Measurements from ENCODE around the gene ZNF268.
A peak's percentile ranks its signal among the peaks of the same experiment; 100 is the strongest.

Gene ZNF268

DNA sequence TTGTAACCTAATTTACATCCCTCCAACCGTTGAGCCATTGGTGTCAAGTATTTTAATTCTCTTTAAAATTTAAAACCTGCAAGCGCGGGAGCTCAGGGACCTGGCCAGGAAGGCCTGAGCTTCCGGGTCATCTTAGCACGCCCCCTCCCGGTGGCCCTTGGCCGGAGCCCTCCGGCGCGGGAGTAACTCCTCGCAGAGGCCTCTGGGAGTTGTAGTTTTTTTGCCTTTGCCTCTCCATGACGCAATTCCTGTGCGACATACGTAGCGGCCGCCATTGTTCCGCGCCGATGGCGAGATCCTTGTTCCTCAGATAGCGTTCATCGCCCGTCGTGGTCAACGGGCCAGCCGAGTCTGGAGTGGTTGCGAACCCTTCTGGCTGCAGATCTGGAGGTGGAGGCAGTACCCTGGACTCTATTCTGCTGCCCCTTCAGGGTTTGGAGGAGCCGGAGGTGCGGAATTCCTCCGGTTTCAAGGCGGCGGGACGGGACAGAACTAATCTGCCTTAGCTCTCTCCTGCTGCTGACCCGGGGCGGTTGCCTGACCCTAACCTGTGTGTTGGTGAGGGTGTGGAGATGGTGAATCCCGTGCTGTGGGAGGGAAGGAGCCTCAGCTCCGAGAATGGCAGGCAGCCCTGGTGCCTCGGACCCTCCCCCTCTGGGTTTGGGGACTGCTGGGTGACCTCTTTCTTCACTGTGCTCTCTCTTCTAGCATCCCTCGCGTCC is at the start of gene ZNF268:
Gene ZNF268, plus strand, starts transcription at position 258 of the 722 bp plus-strand sequence. CDS start 503 bp downstream, outside the sequence.
- H3K9ac ChIP-seq (ENCODE audit: low read length in 5 of 5): peak within 1 kb of the TSS; percentile 77 to 95 (median 87)
- peak within 1 kb of the TSS; percentile 92 to 100 (median 100) for H3K4me3 ChIP-seq (ENCODE audit: low read depth in 1 of 5, low read length in 5 of 5)
- no peaks in the 10 kb centered on the region for H3K27me3 ChIP-seq (ENCODE audit: control insufficient read depth in 5 of 5, insufficient read depth in 4 of 5, low read length in 5 of 5)
- peaks cover 24 to 56% (median 42%) of the 10 kb centered on the region in 5 donors for H3K9me3 ChIP-seq (ENCODE audit: control insufficient read depth in 5 of 5, low read length in 5 of 5)
- peaks cover 5 to 36% (median 33%) of the 10 kb centered on the region in 5 donors for H3K36me3 ChIP-seq (ENCODE audit: control insufficient read depth in 5 of 5, insufficient read depth in 5 of 5, low read length in 5 of 5)
- peak within 1 kb of the TSS; percentile 65 for H3K27ac ChIP-seq (ENCODE audit: low read depth, low read length)
- peaks cover 0 to 13% (median 11%) of the 10 kb centered on the region in 5 donors for H3K4me1 ChIP-seq (ENCODE audit: control insufficient read depth in 5 of 5, insufficient read depth in 5 of 5, low read length in 5 of 5)

- Histone ChIP-seq H3K9me3 (ENCODE audit: control insufficient read depth in 5 of 5, low read length in 5 of 5) (peaks cover 52 to 72% (median 64%) of the 10 kb centered on the region in 5 donors), H3K4me1 (ENCODE audit: control insufficient read depth in 5 of 5, insufficient read depth in 5 of 5, low read length in 5 of 5) (peaks cover 0 to 10% (median 5%) of the 10 kb centered on the region in 5 donors), H3K27ac (ENCODE audit: low read depth, low read length) (no peak overlapping the region), H3K36me3 (ENCODE audit: control insufficient read depth in 5 of 5, insufficient read depth in 5 of 5, low read length in 5 of 5) (peaks cover 28 to 59% (median 38%) of the 10 kb centered on the region in 5 donors), H3K4me3 (ENCODE audit: low read depth in 1 of 5, low read length in 5 of 5) (peak overlapping the region in 4 of 5 donors; percentile 4 to 40 (median 28)), H3K9ac (ENCODE audit: low read length in 5 of 5) (no peak overlapping the region), H3K27me3 (ENCODE audit: control insufficient read depth in 5 of 5, insufficient read depth in 4 of 5, low read length in 5 of 5) (no peaks in the 10 kb centered on the region)
Measured at GRCh38 chr12:133135747-133136146, 45.5 kb upstream of the ZNF268 start.

DNA sequence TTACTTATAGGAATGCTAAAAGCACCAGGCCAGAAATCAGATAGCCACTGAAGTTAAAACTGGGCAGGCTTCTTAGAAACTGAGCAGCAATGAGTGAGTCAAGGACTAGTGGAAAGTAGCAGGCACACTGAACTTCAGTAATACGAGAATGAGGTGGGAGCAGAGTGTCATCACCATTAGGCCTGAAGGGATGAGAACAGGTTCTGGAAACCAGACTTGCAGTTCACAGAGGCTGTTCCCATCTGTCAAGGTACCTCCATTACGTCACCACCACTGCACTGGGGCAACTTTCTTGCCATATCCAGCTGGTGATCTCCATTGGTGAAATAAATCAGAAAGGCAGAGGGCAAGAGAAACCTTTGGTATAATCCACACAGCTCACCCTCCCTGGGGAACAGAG is 35.3 kb upstream of the ZNF268 start:
- peaks cover 34 to 60% (median 41%) of the 10 kb centered on the region in 5 donors for H3K36me3 ChIP-seq (ENCODE audit: control insufficient read depth in 5 of 5, insufficient read depth in 5 of 5, low read length in 5 of 5)
- H3K4me3 ChIP-seq (ENCODE audit: low read depth in 1 of 5, low read length in 5 of 5): peak overlapping the region; percentile 1 to 59 (median 40)
- no peak overlapping the region for H3K9ac ChIP-seq (ENCODE audit: low read length in 5 of 5)
- H3K4me1 ChIP-seq (ENCODE audit: control insufficient read depth in 5 of 5, insufficient read depth in 5 of 5, low read length in 5 of 5): no peaks in the 10 kb centered on the region
- no peak overlapping the region for H3K27ac ChIP-seq (ENCODE audit: low read depth, low read length)
- peaks cover 32 to 94% (median 74%) of the 10 kb centered on the region in 5 donors for H3K9me3 ChIP-seq (ENCODE audit: control insufficient read depth in 5 of 5, low read length in 5 of 5)
- no peaks in the 10 kb centered on the region for H3K27me3 ChIP-seq (ENCODE audit: control insufficient read depth in 5 of 5, insufficient read depth in 4 of 5, low read length in 5 of 5)

DNA sequence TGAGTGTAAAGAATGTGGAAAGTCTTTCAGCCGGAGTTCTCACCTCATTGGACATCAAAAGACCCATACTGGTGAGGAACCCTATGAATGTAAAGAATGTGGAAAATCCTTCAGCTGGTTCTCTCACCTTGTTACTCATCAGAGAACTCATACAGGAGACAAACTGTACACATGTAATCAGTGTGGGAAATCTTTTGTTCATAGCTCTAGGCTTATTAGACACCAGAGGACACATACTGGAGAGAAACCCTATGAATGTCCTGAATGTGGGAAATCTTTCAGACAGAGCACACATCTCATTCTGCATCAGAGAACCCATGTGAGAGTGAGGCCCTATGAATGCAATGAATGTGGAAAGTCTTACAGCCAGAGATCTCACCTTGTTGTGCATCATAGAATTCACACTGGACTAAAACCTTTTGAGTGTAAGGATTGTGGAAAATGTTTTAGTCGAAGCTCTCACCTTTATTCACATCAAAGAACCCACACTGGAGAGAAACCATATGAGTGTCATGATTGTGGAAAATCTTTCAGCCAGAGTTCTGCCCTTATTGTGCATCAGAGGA is 25.1 kb upstream of the ZNF268 start:
- Histone ChIP-seq H3K27me3 (ENCODE audit: control insufficient read depth in 5 of 5, insufficient read depth in 4 of 5, low read length in 5 of 5) (no peaks in the 10 kb centered on the region), H3K4me3 (ENCODE audit: low read depth in 1 of 5, low read length in 5 of 5) (peak overlapping the region; percentile 2 to 67 (median 48)), H3K36me3 (ENCODE audit: control insufficient read depth in 5 of 5, insufficient read depth in 5 of 5, low read length in 5 of 5) (peaks cover 51 to 63% (median 58%) of the 10 kb centered on the region in 5 donors), H3K9me3 (ENCODE audit: control insufficient read depth in 5 of 5, low read length in 5 of 5) (peaks cover 68 to 91% (median 87%) of the 10 kb centered on the region in 5 donors), H3K27ac (ENCODE audit: low read depth, low read length) (no peak overlapping the region), H3K4me1 (ENCODE audit: control insufficient read depth in 5 of 5, insufficient read depth in 5 of 5, low read length in 5 of 5) (no peaks in the 10 kb centered on the region), H3K9ac (ENCODE audit: low read length in 5 of 5) (no peak overlapping the region)

GRCh38 chr12:133165776-133166175 is 15.5 kb upstream of the ZNF268 start:
- Histone ChIP-seq H3K9me3 (ENCODE audit: control insufficient read depth in 5 of 5, low read length in 5 of 5) (peaks cover 30 to 70% (median 61%) of the 10 kb centered on the region in 5 donors), H3K4me3 (ENCODE audit: low read depth in 1 of 5, low read length in 5 of 5) (peak overlapping the region in 2 of 5 donors; percentile 19 to 20), H3K9ac (ENCODE audit: low read length in 5 of 5) (no peak overlapping the region), H3K27ac (ENCODE audit: low read depth, low read length) (no peak overlapping the region), H3K4me1 (ENCODE audit: control insufficient read depth in 5 of 5, insufficient read depth in 5 of 5, low read length in 5 of 5) (no peaks in the 10 kb centered on the region), H3K27me3 (ENCODE audit: control insufficient read depth in 5 of 5, insufficient read depth in 4 of 5, low read length in 5 of 5) (no peaks in the 10 kb centered on the region), H3K36me3 (ENCODE audit: control insufficient read depth in 5 of 5, insufficient read depth in 5 of 5, low read length in 5 of 5) (no peaks in the 10 kb centered on the region)

- H3K9me3 ChIP-seq (ENCODE audit: control insufficient read depth in 5 of 5, low read length in 5 of 5): peaks cover 21 to 57% (median 44%) of the 10 kb centered on the region in 5 donors
- H3K9ac ChIP-seq (ENCODE audit: low read length in 5 of 5): no peak overlapping the region
- H3K27me3 ChIP-seq (ENCODE audit: control insufficient read depth in 5 of 5, insufficient read depth in 4 of 5, low read length in 5 of 5): no peaks in the 10 kb centered on the region
- peak overlapping the region in 3 of 5 donors; percentile 6 to 40 (median 19) for H3K4me3 ChIP-seq (ENCODE audit: low read depth in 1 of 5, low read length in 5 of 5)
- H3K36me3 ChIP-seq (ENCODE audit: control insufficient read depth in 5 of 5, insufficient read depth in 5 of 5, low read length in 5 of 5): no peaks in the 10 kb centered on the region
- H3K27ac ChIP-seq (ENCODE audit: low read depth, low read length): no peak overlapping the region
- no peaks in the 10 kb centered on the region for H3K4me1 ChIP-seq (ENCODE audit: control insufficient read depth in 5 of 5, insufficient read depth in 5 of 5, low read length in 5 of 5)
Measured at GRCh38 chr12:133172491-133172890, 8.8 kb upstream of the ZNF268 start.

DNA sequence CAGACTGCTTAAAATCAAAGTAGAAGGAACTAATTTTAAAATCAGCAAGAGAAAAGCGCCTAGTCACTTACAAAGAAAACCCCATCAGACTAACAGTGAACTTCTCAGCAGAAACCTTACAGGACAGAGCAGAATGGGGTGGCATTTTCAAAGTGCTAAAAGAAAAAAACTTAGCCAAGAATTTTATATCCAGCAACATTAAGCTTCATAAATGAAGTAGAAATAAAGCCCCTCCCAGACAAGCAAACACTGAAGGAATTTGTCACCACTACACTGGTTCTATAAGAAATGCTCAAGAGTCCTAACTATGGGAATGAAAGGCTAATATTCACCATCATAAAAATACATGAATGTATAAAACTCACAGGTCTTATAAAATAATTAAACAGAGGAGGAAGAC is 6.4 kb upstream of the ZNF268 start:
- Histone ChIP-seq H3K36me3 (ENCODE audit: control insufficient read depth in 5 of 5, insufficient read depth in 5 of 5, low read length in 5 of 5) (no peaks in the 10 kb centered on the region), H3K9ac (ENCODE audit: low read length in 5 of 5) (no peak overlapping the region), H3K27ac (ENCODE audit: low read depth, low read length) (no peak overlapping the region), H3K4me3 (ENCODE audit: low read depth in 1 of 5, low read length in 5 of 5) (no peak overlapping the region), H3K27me3 (ENCODE audit: control insufficient read depth in 5 of 5, insufficient read depth in 4 of 5, low read length in 5 of 5) (no peaks in the 10 kb centered on the region), H3K9me3 (ENCODE audit: control insufficient read depth in 5 of 5, low read length in 5 of 5) (peaks cover 15 to 54% (median 39%) of the 10 kb centered on the region in 5 donors), H3K4me1 (ENCODE audit: control insufficient read depth in 5 of 5, insufficient read depth in 5 of 5, low read length in 5 of 5) (no peaks in the 10 kb centered on the region)

- Histone ChIP-seq H3K36me3 (ENCODE audit: control insufficient read depth in 5 of 5, insufficient read depth in 5 of 5, low read length in 5 of 5) (peaks cover under 1 to 29% (median 26%) of the 10 kb centered on the region in 5 donors), H3K9me3 (ENCODE audit: control insufficient read depth in 5 of 5, low read length in 5 of 5) (peaks cover 19 to 54% (median 35%) of the 10 kb centered on the region in 5 donors), H3K27ac (ENCODE audit: low read depth, low read length) (no peak overlapping the region), H3K9ac (ENCODE audit: low read length in 5 of 5) (no peak overlapping the region), H3K4me3 (ENCODE audit: low read depth in 1 of 5, low read length in 5 of 5) (peak overlapping the region; percentile 41 to 100 (median 100)), H3K27me3 (ENCODE audit: control insufficient read depth in 5 of 5, insufficient read depth in 4 of 5, low read length in 5 of 5) (no peaks in the 10 kb centered on the region), H3K4me1 (ENCODE audit: control insufficient read depth in 5 of 5, insufficient read depth in 5 of 5, low read length in 5 of 5) (peaks cover 0 to 13% (median 11%) of the 10 kb centered on the region in 5 donors)
Measured at GRCh38 chr12:133180669-133181068, 626 bp upstream of the ZNF268 start.

DNA sequence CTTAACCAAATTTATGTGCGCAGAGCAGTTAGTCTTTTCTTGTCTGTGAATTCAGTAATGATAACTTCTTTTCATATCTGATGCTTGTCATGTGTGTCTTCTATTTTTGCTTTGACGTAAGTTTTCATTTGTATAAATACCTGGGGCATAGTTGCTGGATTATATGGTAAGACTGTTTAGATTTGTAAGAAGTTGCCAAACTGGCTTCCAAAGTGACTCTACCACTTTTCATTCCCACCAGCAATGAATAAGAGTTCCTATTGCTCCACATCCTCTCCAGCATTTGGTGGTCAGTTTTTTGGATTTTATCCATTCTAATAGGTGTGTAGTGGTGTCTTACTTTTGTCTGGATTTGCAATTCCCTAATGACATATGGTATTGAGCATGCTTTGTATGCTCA is 8.9 kb downstream of the ZNF268 start:
- peaks cover 61 to 98% (median 96%) of the 10 kb centered on the region in 5 donors for H3K36me3 ChIP-seq (ENCODE audit: control insufficient read depth in 5 of 5, insufficient read depth in 5 of 5, low read length in 5 of 5)
- no peaks in the 10 kb centered on the region for H3K27me3 ChIP-seq (ENCODE audit: control insufficient read depth in 5 of 5, insufficient read depth in 4 of 5, low read length in 5 of 5)
- H3K9me3 ChIP-seq (ENCODE audit: control insufficient read depth in 5 of 5, low read length in 5 of 5): peaks cover 80 to 94% (median 91%) of the 10 kb centered on the region in 5 donors
- peak overlapping the region in 4 of 5 donors; percentile 10 to 65 (median 36) for H3K4me3 ChIP-seq (ENCODE audit: low read depth in 1 of 5, low read length in 5 of 5)
- H3K9ac ChIP-seq (ENCODE audit: low read length in 5 of 5): no peak overlapping the region
- no peaks in the 10 kb centered on the region for H3K4me1 ChIP-seq (ENCODE audit: control insufficient read depth in 5 of 5, insufficient read depth in 5 of 5, low read length in 5 of 5)
- H3K27ac ChIP-seq (ENCODE audit: low read depth, low read length): no peak overlapping the region

- Histone ChIP-seq H3K4me1 (ENCODE audit: control insufficient read depth in 5 of 5, insufficient read depth in 5 of 5, low read length in 5 of 5) (no peaks in the 10 kb centered on the region), H3K9ac (ENCODE audit: low read length in 5 of 5) (no peak overlapping the region), H3K9me3 (ENCODE audit: control insufficient read depth in 5 of 5, low read length in 5 of 5) (peaks cover 68 to 82% (median 80%) of the 10 kb centered on the region in 5 donors), H3K27me3 (ENCODE audit: control insufficient read depth in 5 of 5, insufficient read depth in 4 of 5, low read length in 5 of 5) (no peaks in the 10 kb centered on the region), H3K4me3 (ENCODE audit: low read depth in 1 of 5, low read length in 5 of 5) (peak overlapping the region; percentile 26 to 65 (median 45)), H3K27ac (ENCODE audit: low read depth, low read length) (no peak overlapping the region), H3K36me3 (ENCODE audit: control insufficient read depth in 5 of 5, insufficient read depth in 5 of 5, low read length in 5 of 5) (peaks cover 52 to 86% (median 84%) of the 10 kb centered on the region in 5 donors)
Measured at GRCh38 chr12:133192847-133193246, 11.6 kb downstream of the ZNF268 start.
